Muscle of back (tissue), 11 donors: Measurements from ENCODE around the gene PRIM1. TPM values are rescaled to one million over a fixed set of nuclear protein-coding genes. Genes with fewer than 3 reads are reported as not detected.
A peak's percentile ranks its signal among the peaks of the same experiment; 100 is the strongest.
"Not testable (repeated sequence)": the region's sequence is repeated elsewhere in the genome, so short reads cannot be mapped to it uniquely, and the experiment has no call there.

Source experiments
- DNase-seq, 3 donors: peaks; one replicate each; pipeline versions ENCODE4 v3.0.0 to v3.0.0-alpha.2; 2013
- polyA plus RNA-seq, 10 donors: library from polyadenylated mRNA; unstranded; fragments of 120-200 nt; gene quantifications; one replicate each; pipeline ENCODE4 v1.2.1, GENCODE V29; 2013; ENCODE audit not compliant: insufficient read length in 10 of 10

The PRIM1 gene
- polyA plus RNA-seq, 10 donors, result 9.0 to 15.2 (median 11.6) TPM

DNA sequence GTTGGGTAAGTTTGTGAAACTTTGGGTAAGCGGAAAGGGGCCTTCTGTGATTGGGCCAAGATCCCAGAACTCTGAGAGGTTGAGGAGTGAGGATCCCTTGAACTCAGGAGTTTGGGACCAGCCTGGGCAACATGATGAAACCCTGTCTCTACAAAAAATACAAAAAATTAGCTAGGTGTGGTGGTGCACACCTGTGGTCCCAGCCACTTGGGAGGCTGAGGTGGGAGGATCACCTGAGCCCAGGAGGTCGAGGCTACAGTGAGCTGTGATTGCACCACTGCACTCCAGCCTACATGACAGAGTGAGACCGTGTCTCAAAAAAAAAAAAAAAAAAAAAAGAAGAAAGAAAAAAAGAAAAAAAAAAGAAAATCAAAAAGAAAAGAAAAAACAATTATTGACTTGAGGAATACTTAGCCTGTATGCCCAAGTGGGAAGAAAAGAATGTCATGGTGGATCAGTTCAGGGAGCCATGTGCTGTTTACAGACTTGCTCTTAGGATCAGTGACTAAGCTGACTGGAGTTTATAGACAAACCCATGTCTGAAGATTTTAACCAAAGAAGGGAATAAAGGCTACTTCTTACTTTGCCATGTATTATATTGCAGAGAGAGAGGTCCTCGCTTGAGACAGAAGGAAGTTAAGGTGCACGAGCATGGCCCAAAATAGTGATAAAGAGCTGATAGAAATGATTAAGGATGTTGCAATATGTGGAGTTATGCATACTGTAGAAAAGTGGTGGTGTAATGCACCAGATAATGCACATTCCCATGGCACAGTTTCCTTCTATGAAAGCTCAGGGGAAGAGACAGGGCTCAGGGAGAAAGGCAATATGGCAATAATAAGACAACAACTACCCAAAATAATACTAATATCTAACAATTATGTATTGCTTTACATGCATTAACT lies 11.9 kb upstream of the PRIM1 start:
- DNase-seq, result no peak

- DNase-seq, result no peak
These were observed 9.7 kb upstream of the PRIM1 start for GRCh38 chr12:56761812-56762211.

- DNase-seq, result no peak
These were observed 8.3 kb upstream of the PRIM1 start for GRCh38 chr12:56760460-56760859.

GRCh38 chr12:56759263-56759908 lies 7.3 kb upstream of the PRIM1 start:
- DNase-seq, result no peak

DNA sequence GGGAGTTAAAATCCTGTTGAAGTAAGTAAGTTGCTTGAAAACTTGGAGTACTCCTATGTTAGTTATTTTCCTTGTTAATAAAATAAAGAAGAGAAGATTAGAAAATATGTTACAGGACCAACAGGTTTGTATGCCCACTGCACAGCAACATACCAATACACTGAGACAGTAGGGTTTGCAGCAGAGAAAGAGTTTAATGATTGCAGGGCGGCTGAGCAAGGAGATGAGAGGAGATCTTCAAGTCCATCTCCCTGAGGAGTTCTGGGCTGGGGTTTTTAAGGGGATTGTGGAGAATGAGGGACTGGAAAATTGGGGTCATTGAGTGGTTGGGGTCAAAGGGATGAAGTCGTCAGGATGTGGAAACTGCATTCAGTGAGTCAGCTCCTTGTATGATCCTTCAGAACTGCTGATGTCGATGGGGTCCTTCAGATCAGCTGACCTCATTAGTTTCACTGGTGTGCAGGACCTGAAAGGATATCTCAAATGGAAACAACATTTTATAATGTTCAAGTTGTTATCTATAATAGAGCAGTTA lies 6.7 kb upstream of the PRIM1 start:
- no peak for DNase-seq

DNA sequence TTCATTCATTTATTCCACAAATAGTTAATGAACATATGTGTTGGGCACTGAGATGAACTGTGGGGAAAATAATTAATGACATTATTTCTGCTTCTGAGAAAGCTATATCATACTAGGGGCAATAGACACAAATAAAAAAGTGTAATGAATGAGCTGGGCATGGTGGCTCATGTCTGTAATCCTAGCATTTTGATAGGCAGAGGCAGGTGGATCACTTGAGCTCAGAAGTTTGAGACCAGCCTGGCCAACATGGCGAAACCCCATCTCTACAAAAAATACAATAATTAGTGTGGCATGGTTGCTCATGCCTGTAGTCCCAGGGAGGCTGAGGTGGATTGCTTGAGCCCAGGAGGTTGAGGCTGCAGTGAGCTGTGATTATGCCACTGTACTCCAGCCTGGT lies 5.8 kb upstream of the PRIM1 start:
- not testable (repeated sequence) for DNase-seq

- no peak for DNase-seq
These were observed 1.4 kb upstream of the PRIM1 start for GRCh38 chr12:56753566-56753965.

DNA sequence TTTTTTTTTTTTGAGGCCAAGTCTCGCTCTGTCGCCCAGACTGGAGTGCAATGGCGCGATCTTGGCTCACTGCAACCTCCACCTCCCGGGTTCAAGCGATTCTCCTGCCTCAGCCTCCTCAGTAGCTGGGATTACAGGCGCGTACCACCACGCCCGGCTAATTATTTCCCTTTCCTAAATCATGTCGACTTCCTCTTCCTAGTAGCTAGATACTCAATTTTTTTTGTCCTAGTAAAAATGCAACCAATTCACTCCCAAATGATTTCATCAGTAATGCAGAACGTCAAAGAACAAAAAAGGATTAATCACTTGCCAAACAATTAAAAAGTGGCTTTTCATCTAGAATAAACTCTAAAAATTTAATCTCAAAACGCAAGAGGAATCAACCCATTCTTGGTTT lies 1.5 kb downstream of the PRIM1 start:
- DNase-seq, result not testable (repeated sequence)

DNA sequence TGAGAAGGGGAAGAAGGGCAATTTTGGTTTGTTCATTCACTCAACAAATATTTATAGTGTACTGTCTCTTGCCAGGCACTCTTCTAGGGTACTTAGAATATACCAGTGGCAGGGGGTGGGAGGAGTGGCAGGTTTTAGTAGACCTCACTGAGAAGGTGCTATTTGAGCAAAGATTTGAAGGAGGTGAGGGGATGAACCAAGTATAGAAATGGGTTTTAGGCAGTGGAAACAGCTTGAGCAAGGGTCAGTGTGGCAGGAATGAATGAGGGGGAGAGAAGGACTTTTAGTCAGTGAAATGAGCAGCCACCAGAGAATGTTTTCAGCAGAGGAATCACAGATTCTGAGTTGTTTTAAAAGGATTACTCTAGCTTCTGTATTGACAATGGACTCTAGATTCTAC lies 2.3 kb downstream of the PRIM1 start:
- DNase-seq, result no peak

- no peak for DNase-seq
These were observed 2.8 kb downstream of the PRIM1 start for GRCh38 chr12:56749359-56749758.

DNA sequence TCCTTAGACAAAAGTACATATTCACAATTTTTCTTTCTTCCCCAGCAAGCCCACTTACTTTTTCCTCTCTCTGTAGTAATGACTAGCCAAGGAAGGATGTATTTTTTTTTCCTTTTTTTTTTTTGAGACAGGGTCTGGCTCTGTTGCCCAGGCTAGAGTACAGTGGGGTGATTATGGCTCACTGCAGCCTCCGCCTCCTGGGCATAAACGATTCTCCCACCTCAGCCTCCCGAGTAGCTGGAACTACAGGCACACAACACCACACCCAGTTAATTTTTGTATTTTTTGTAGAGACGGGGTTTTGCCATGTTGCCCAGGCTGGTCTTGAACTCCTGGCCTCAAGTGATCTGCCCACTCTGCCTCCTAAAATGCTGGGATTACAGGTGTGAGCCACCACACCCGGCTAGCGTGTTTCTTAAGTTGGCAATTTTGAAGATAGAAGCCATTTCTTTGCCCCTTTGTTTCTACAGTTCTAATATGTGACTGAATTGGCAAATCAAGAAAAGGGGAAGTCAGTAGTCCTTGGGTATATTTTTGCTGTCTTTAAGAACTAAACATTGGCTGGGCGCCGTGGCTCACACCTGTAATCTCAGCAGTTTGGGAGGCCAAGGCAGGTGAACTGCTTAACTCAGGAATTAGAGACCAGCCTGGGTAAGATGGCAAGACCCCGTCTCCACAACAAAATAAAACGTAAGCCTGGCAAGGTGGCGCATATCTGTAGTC lies 23.8 kb downstream of the PRIM1 start:
- no peak for DNase-seq

- DNase-seq, result not testable (repeated sequence)
These were observed 25.9 kb downstream of the PRIM1 start for GRCh38 chr12:56726196-56726675.

DNA sequence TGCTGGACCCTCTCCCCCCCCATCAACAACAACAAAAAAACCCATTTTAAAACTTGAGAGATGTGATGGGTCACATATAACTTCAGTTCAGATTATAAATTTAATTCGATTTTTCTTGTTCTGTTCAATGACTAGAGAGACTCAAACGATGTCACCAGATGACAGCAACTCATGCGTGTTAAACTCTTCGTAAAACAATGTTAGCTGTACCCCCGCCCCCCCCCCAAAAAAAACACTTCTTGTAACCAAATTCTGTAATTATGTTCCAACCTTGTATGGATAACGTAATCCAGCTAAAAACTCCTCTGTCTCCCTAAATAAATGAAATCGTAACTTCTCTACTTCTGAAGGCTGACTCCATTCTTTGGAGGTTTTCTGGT lies 26.4 kb downstream of the PRIM1 start:
- no peak for DNase-seq

DNA sequence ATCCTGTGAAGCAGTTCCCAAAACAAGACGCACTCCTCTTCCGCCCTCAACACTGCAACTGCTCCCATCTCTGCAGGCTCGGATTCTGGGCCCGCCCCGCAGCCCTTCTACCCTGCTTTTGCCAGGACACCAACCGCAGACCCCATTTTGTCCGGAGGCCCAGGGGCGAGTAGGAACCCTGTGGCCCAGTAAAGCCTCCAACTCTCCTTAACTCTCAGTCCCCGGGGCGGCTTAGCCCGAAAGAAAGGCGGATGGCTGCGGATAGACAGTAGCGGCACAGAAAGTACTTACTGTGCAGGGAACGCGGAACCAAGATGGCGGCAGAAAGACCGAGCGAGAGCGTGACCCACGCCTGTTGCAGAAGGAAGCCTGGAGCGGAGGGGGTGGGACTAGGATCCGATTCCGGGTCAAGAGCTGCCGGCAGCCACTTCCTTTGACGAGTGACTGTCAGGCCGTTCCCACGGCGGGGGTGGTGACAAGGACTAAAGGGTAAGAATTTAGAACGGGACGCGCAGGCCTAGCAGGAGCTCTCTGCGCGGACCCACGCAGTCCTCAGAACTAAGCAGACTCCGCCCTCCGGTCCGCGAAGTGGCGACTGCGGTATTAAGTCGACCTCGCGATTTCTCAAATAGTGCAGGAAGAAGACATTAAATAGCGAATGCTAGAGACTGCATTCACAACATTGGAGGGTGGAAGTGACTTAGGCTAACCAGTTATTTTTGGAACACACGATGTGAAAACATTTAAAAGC lies 27.0 kb downstream of the PRIM1 start, which contains the start of gene NACA:
Gene NACA (minus strand): TSS at position 328 of the 751 bp plus-strand sequence. CDS start 778 bp downstream, outside the sequence.
- DNase-seq, result peak; percentile 98 to 99 (median 98)

- peak in 1 of 3 donors; percentile 15 for DNase-seq
These were observed 27.5 kb downstream of the PRIM1 start for GRCh38 chr12:56724701-56724971.

DNA sequence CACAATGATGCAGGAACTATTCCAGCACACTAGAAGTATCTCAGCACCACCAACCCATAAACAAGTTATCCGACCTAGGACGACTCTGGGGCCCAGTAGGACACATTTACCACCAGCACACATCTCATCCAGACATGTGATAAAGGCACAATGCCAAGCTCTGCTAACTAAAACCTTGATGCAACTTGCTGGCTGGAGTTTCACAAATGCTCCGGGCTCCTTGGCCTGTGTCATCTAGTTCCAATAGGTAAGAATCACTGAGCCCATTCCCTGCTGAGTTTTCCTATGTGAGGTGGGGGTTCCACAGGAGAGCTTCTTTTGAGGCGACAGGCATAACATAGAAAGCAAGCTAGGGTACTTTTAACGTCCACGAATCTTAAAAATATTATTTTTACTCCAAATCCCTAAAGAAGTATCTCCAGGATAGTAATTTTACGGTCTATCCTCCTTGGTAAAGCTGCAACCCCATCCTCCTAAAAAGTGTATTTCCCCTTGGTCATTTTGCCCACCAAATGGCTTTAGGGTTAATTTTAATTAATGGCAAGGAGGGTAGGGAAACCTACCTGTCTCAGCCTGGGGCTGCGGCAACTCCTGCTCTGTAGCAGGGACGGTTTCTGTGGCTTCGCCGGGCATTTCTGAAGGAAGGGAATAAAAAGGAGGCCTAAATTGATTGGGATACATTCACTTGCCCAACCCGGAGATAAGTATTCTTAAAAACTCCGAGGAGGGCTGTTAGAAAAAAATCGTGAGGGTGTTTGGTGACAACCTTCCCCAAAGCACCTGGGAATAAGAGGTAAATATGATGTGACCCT lies 28.0 kb downstream of the PRIM1 start:
- peak; percentile 65 to 84 (median 70) for DNase-seq

- peak in 2 of 3 donors; percentile 34 to 58 for DNase-seq
These were observed 28.8 kb downstream of the PRIM1 start for GRCh38 chr12:56723352-56723751.

DNA sequence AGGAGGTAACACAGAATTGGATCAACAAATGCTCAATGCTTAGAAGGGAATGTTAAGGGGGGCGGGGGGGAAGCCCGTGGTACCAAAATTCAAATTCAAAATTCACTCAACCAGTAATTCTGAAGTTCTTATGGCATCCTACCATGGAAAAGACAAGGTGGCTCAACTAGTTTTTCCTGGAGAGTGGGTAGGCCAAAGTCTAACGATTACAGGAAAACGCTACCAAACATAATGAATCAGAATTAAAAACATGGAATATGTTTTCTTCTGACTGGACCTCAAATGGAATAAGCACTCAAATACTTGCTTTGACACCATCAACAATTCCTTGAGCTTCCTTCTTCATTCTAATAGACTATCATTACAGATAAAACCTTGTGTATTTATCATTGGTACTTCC lies 29.3 kb downstream of the PRIM1 start:
- no peak for DNase-seq

DNA sequence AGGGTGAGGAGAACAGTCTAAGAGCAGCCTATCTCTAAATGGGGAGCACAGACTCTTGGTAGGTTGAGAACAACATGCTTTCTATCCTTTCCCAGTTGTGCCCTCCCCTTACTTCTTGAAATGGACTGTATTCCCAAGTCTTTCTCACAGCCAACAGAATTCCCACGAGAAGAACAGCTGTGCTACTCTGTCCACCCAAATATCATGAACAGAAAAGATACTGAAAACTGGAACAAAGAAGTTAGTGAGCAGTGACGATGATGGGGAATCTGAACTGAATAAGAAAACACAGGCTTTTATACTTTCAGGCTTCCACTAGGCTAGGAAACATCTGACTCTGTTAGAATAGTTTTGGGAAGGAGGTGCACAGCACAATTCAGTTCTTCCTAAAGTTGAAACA lies 30.4 kb downstream of the PRIM1 start:
- DNase-seq, result no peak

DNA sequence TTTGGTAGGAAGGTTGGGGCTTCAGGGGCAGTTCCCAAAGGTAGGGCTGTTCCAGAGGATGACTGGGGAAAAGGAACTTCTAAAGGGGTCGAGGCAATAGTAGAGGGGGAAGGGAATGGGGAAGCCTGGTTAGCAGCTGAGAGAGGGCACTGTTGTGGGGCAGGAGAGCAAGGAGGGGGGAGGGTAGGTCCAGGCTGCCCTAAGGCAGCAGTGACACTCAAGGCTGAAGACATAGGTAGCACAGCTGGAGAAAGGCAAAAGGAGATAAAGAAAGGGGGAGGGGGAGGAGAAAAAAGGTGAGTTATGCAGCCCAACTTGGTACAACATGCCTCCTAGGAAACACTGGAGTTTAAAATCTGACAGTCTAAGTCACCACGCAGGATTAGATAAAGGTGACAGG lies 30.9 kb downstream of the PRIM1 start:
- no peak for DNase-seq

- DNase-seq, result no peak
These were observed 31.4 kb downstream of the PRIM1 start for GRCh38 chr12:56720731-56721151.
